Stimulated activated effector memory CD8-positive, alpha-beta T cell treated with anti-CD3 and anti-CD28 coated beads, Interleukin-12 subunit alpha, Interleukin-12 subunit beta, amount 100 ng/mL, for 72 hours (primary cell): ENCODE results near the gene DPF3.

ENCODE experiments used
- ATAC-seq: fragments of 150-1000 bp; cut with Tn5 transposase; 2 replicates; pipeline ENCODE4 v1.10.0; 2021
- DNase-seq, 2 donors: peaks; one replicate each; pipeline ENCODE4 v3.0.0; 2021 to 2022; ENCODE audit warnings: low spot score in 2 of 2
- H3K27ac Mint-ChIP-seq: one replicate; pipeline ENCODE4 v1.8.0; 2022; ENCODE audit warnings: mild to moderate bottlenecking, mixed read lengths
- H3K36me3 Mint-ChIP-seq: one replicate; pipeline ENCODE4 v1.8.0; 2022; ENCODE audit warnings: mild to moderate bottlenecking, mixed read lengths
- H3K4me1 Mint-ChIP-seq: one replicate; pipeline ENCODE4 v1.8.0; 2022; ENCODE audit warnings: mixed read lengths
- H3K4me3 Mint-ChIP-seq: one replicate; pipeline ENCODE4 v1.8.0; 2022; ENCODE audit warnings: mild to moderate bottlenecking, mixed read lengths
- H3K9me3 Mint-ChIP-seq: one replicate; pipeline ENCODE4 v1.8.0; 2022; ENCODE audit warnings: mixed read lengths

The DPF3 gene

GRCh38 chr14:72892103-72892878 lies 1.6 kb downstream of the DPF3 start:
- H3K4me3 Mint-ChIP-seq: peak overlapping the region; percentile 85
- H3K4me1 Mint-ChIP-seq: peaks cover 25% of the 10 kb centered on the region
- DNase-seq: peak; percentile 5 to 55
- no peaks in the 10 kb centered on the region for H3K9me3 Mint-ChIP-seq
- ATAC-seq: no peak
- peaks cover 15% of the 10 kb centered on the region for H3K36me3 Mint-ChIP-seq
- peak overlapping the region; percentile 12 for H3K27ac Mint-ChIP-seq

GRCh38 chr14:72891666-72892102 lies 2.2 kb downstream of the DPF3 start:
- Mint-ChIP-seq H3K36me3 (peaks cover 15% of the 10 kb centered on the region), H3K4me3 (peak overlapping the region; percentile 85), H3K9me3 (no peaks in the 10 kb centered on the region), H3K4me1 (peaks cover 25% of the 10 kb centered on the region), H3K27ac (no peak overlapping the region)
- DNase-seq (no peak), ATAC-seq (no peak)

GRCh38 chr14:72889366-72889765 lies 4.5 kb downstream of the DPF3 start:
- Mint-ChIP-seq H3K27ac (no peak overlapping the region), H3K9me3 (no peaks in the 10 kb centered on the region), H3K4me3 (no peak overlapping the region), H3K4me1 (peaks cover 22% of the 10 kb centered on the region), H3K36me3 (peaks cover 15% of the 10 kb centered on the region)
- DNase-seq: no peak
- ATAC-seq: no peak

- Mint-ChIP-seq H3K36me3 (peaks cover 9% of the 10 kb centered on the region), H3K4me3 (no peak overlapping the region), H3K27ac (no peak overlapping the region), H3K4me1 (peaks cover 23% of the 10 kb centered on the region), H3K9me3 (no peaks in the 10 kb centered on the region)
- no peak for DNase-seq
- ATAC-seq: no peak
Measured at GRCh38 chr14:72888636-72889201, 5.2 kb downstream of the DPF3 start.

GRCh38 chr14:72888192-72888591 lies 5.7 kb downstream of the DPF3 start:
- Mint-ChIP-seq H3K4me3 (no peak overlapping the region), H3K4me1 (peaks cover 28% of the 10 kb centered on the region), H3K36me3 (peaks cover 8% of the 10 kb centered on the region)

GRCh38 chr14:72887514-72887913 lies 6.4 kb downstream of the DPF3 start:
- no peak overlapping the region for H3K27ac Mint-ChIP-seq
- DNase-seq: no peak
- H3K9me3 Mint-ChIP-seq: no peaks in the 10 kb centered on the region
- no peak overlapping the region for H3K4me3 Mint-ChIP-seq
- ATAC-seq: no peak
- H3K36me3 Mint-ChIP-seq: peaks cover 3% of the 10 kb centered on the region
- peaks cover 29% of the 10 kb centered on the region for H3K4me1 Mint-ChIP-seq

More at GRCh38 chr14:72888192-72888591, 5.7 kb downstream of the DPF3 start:
- ATAC-seq: no peak
- no peaks in the 10 kb centered on the region for H3K9me3 Mint-ChIP-seq
- DNase-seq: no peak
- H3K27ac Mint-ChIP-seq: no peak overlapping the region

- DNase-seq (no peak), ATAC-seq (no peak)
- Mint-ChIP-seq H3K4me1 (peaks cover 33% of the 10 kb centered on the region), H3K9me3 (no peaks in the 10 kb centered on the region), H3K36me3 (no peaks in the 10 kb centered on the region), H3K27ac (no peak overlapping the region), H3K4me3 (no peak overlapping the region)
Measured at GRCh38 chr14:72884386-72884785, 9.5 kb downstream of the DPF3 start.

- DNase-seq (peak; percentile 5 to 58), ATAC-seq (peak; percentile 92)
- Mint-ChIP-seq H3K27ac (peak overlapping the region; percentile 48), H3K36me3 (no peaks in the 10 kb centered on the region), H3K9me3 (no peaks in the 10 kb centered on the region), H3K4me3 (no peak overlapping the region), H3K4me1 (peaks cover 33% of the 10 kb centered on the region)
Measured at GRCh38 chr14:72883961-72884360, 9.9 kb downstream of the DPF3 start.

GRCh38 chr14:72883109-72883508 lies 10.8 kb downstream of the DPF3 start:
- no peak for ATAC-seq
- Mint-ChIP-seq H3K4me3 (no peak overlapping the region), H3K9me3 (no peaks in the 10 kb centered on the region), H3K27ac (peak overlapping the region; percentile 48), H3K36me3 (no peaks in the 10 kb centered on the region), H3K4me1 (peaks cover 33% of the 10 kb centered on the region)
- no peak for DNase-seq

- Mint-ChIP-seq H3K27ac (no peak overlapping the region), H3K9me3 (no peaks in the 10 kb centered on the region), H3K4me1 (peaks cover 33% of the 10 kb centered on the region), H3K4me3 (no peak overlapping the region), H3K36me3 (no peaks in the 10 kb centered on the region)
- DNase-seq (no peak), ATAC-seq (no peak)
Measured at GRCh38 chr14:72882463-72882862, 11.4 kb downstream of the DPF3 start.

- no peaks in the 10 kb centered on the region for H3K36me3 Mint-ChIP-seq
- no peaks in the 10 kb centered on the region for H3K9me3 Mint-ChIP-seq
- DNase-seq: no peak
- H3K27ac Mint-ChIP-seq: no peak overlapping the region
- peaks cover 33% of the 10 kb centered on the region for H3K4me1 Mint-ChIP-seq
- ATAC-seq: no peak
- no peak overlapping the region for H3K4me3 Mint-ChIP-seq
Measured at GRCh38 chr14:72882047-72882446, 11.9 kb downstream of the DPF3 start.

GRCh38 chr14:72881543-72881942 lies 12.4 kb downstream of the DPF3 start:
- Mint-ChIP-seq H3K36me3 (no peaks in the 10 kb centered on the region), H3K4me1 (peaks cover 33% of the 10 kb centered on the region), H3K9me3 (no peaks in the 10 kb centered on the region), H3K27ac (peak overlapping the region; percentile 38), H3K4me3 (no peak overlapping the region)
- ATAC-seq (no peak), DNase-seq (no peak)

- H3K4me1 Mint-ChIP-seq: peaks cover 33% of the 10 kb centered on the region
- H3K27ac Mint-ChIP-seq: peak overlapping the region; percentile 38
- ATAC-seq (no peak), DNase-seq (no peak)
- no peak overlapping the region for H3K4me3 Mint-ChIP-seq
- H3K36me3 Mint-ChIP-seq: no peaks in the 10 kb centered on the region
- no peaks in the 10 kb centered on the region for H3K9me3 Mint-ChIP-seq
Measured at GRCh38 chr14:72880820-72881219, 13.1 kb downstream of the DPF3 start.

- Mint-ChIP-seq H3K36me3 (no peaks in the 10 kb centered on the region), H3K4me3 (no peak overlapping the region), H3K9me3 (no peaks in the 10 kb centered on the region), H3K4me1 (peaks cover 33% of the 10 kb centered on the region), H3K27ac (peak overlapping the region; percentile 38)
- ATAC-seq: no peak
- DNase-seq: no peak
Measured at GRCh38 chr14:72880164-72880563, 13.7 kb downstream of the DPF3 start.

- Mint-ChIP-seq H3K4me1 (peaks cover 29% of the 10 kb centered on the region), H3K9me3 (no peaks in the 10 kb centered on the region), H3K4me3 (no peak overlapping the region), H3K36me3 (no peaks in the 10 kb centered on the region), H3K27ac (peak overlapping the region; percentile 38)
- DNase-seq: no peak
- no peak for ATAC-seq
Measured at GRCh38 chr14:72879431-72879830, 14.5 kb downstream of the DPF3 start.

- H3K36me3 Mint-ChIP-seq: no peaks in the 10 kb centered on the region
- no peak for ATAC-seq
- H3K9me3 Mint-ChIP-seq: no peaks in the 10 kb centered on the region
- H3K4me1 Mint-ChIP-seq: peaks cover 22% of the 10 kb centered on the region
- no peak overlapping the region for H3K4me3 Mint-ChIP-seq
- no peak for DNase-seq
- no peak overlapping the region for H3K27ac Mint-ChIP-seq
Measured at GRCh38 chr14:72878746-72879145, 15.2 kb downstream of the DPF3 start.
